HG02678 (cell line): ENCODE data around the gene C6.

Experiments
- ATAC-seq: cut with Tn5 transposase; IDR thresholded peaks from one replicate; pipeline ENCODE4 v1.9.1; 2021; ENCODE audit warnings: mild to moderate bottlenecking, moderate library complexity; ENCODE audit not compliant: unreplicated experiment

Gene C6

GRCh38 chr5:41127967-41128690, 85.2 kb downstream of the C6 start:
- ATAC-seq, result no peak

- ATAC-seq, result no peak
Measured at GRCh38 chr5:41122459-41122858, 90.9 kb downstream of the C6 start.

GRCh38 chr5:41120600-41120999, 92.7 kb downstream of the C6 start:
- ATAC-seq, result no peak

GRCh38 chr5:41118177-41118576, 95.2 kb downstream of the C6 start:
- ATAC-seq, result no peak

GRCh38 chr5:41115281-41115680, 98.1 kb downstream of the C6 start:
- ATAC-seq, result no peak

GRCh38 chr5:41112486-41113455, 100.6 kb downstream of the C6 start:
- ATAC-seq, result no peak

- no peak for ATAC-seq
Measured at GRCh38 chr5:41109186-41109585, 104.1 kb downstream of the C6 start.

GRCh38 chr5:41102341-41102740, 111.0 kb downstream of the C6 start:
- ATAC-seq, result no peak

GRCh38 chr5:41097642-41098041, 115.7 kb downstream of the C6 start:
- ATAC-seq, result no peak

GRCh38 chr5:41095324-41096101, 117.8 kb downstream of the C6 start:
- ATAC-seq, result no peak

GRCh38 chr5:41094871-41095270, 118.5 kb downstream of the C6 start:
- ATAC-seq, result no peak

- ATAC-seq, result no peak
Measured at GRCh38 chr5:41093803-41094202, 119.5 kb downstream of the C6 start.
